HG02943 (cell line): ENCODE results near the gene APBA2.

Source experiments
- ATAC-seq: cut with Tn5 transposase; IDR thresholded peaks from one replicate; pipeline ENCODE4 v1.9.1; 2021; ENCODE audit warnings: mild to moderate bottlenecking, low read depth, moderate library complexity; ENCODE audit not compliant: unreplicated experiment

The APBA2 gene

DNA sequence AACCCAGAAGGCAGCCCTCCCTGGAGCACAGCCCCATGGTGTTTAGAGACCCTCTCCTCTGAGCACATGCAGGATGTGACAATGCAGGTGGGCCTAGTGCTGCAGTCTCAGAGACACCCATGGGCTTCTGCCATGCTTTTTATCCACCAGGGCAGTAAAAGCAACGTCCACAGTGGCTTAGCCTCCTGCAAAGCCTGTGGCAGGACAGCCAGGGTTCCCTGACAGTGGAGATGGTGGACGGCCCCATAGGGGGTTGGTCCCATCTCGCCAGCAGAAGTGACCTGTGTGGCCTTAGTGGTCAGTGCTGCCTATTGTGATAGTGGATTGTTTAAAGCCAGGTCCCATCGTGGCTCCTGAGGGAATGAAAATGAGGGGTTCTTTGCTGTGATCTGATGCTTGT lies 46.6 kb downstream of the APBA2 start:
- no peak for ATAC-seq

DNA sequence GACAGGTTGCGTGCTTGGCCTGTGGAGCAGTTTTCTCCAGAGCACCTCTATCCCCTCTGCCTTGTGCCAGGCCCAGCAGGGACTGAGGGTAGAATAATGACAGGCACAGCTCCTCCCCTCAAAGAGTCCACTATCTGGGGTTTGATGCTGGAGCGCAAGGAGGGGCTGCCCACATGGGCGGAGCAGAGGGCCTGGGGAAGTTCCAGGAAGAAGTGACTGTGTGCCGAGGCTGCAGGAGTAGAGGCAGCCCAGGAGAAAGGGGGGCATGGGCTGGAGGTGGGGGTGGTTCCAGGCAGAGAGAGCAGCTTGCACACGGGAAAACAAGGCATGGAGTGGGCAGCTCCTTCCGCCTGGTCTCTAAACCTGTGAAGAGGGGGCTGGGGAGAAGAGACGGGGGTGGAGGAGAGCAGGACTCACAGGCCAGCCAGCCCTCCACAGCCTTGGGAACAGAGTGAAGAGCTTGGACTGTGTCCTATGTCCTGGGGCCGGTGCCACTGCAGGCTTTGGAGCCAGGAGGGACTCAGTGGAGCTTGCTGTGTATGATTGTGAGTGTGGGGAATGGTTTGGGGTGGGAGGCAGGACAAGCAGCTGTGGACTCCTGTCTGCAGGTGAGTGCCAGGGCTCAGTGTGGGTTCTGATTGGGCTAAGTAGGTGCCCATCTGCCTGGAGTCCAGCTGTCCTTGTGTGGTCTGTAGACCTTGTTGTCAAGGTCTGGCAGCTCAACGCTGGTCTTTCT lies 48.1 kb downstream of the APBA2 start:
- ATAC-seq = no peak

DNA sequence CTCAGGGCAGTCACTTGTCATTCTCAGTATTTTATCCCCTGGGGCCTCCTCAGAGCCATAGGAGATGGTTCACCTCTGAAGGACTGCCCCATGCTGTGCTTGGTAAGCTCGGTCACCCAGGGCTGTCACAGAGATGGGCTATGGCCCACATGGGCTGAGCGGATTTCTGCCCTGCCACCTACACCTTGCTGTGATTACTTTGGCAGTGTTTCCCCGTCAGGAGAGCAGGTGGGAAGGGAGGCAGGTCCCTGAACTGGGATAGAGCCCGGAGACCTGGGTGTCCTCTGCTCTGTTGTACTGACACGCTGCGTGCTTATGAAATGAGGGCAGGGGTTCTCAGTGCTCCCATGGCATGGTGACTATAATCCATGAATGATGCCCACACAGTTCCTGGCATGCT lies 48.9 kb downstream of the APBA2 start:
- no peak for ATAC-seq

DNA sequence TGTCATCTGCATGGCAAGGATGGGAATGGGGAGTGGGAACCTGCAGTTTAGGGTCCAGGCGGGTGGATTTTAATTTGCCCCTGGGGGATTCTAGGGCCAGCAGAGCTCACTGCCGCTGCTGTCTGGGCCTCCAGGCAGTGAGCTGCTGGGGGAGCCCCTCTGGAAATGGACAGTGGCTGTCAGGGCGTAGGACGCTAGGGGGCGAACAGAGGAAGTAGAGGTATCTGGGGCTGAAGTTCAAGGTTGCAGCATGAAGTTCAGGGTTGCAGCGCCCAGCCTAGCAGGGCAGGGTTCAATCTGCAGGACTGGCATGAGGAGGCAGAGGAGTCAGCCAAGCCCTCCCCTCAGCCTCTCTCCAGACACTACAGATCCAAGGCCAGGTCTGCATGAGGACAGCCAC lies 49.5 kb downstream of the APBA2 start:
- no peak for ATAC-seq

DNA sequence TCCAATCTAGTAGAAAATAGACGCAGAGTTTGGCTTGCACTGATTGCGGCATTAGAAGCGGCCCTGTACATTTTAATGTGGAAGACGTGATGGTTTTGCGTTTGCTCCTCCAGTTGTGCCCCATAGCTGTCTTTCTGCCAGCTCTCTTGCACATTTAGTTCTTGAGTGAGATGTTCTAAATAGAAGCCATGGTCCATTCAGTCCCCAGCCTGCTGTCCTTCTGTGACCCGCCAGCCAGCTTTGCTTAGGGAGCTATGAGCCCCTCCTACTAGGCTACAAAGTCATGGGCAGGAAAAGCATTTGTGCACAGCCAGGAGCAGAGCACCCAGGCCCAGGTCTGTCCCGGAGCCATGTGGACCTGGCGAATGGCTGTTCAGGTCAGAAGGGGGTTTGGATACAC lies 50.3 kb downstream of the APBA2 start:
- no peak for ATAC-seq

DNA sequence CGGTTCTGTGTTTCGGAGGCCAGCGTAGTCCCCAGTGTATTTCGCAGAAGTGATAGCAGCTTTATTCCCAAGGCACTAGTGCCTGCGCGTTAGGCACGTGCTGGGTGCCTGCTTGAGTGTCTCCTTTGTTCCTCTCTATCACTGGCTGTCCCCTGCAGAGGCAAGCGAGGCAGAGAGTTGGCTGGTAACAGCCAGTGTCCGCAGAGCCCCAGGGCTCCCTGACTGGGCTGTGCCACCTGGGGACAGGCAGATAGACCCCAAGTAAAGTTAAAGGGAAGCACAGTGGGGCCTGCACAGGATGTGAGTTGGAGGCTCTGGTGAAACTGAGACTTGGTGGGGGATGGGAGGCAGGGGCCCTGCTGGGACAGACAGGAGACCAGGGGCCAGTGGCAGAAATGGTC lies 50.7 kb downstream of the APBA2 start:
- ATAC-seq = no peak

DNA sequence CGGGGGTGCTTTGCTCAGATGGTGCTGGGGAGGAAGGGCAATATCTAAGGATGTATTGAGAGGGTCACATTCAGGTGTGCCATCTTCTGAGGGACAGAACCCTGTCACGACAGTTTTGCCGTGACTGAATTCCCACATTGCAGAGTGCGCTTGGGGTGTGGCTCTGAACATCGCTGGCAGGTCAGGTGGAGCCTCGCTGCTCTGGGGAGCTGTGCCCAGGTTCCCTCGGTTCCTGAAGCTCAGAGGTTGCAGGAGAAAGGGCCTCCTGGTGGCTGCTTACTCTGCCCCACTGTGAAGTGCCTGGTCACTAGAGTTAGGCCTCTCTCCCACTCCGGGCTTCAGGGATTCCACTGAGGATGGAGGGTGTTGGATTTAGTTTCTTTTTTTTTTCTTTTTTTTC lies 51.5 kb downstream of the APBA2 start:
- no peak for ATAC-seq

DNA sequence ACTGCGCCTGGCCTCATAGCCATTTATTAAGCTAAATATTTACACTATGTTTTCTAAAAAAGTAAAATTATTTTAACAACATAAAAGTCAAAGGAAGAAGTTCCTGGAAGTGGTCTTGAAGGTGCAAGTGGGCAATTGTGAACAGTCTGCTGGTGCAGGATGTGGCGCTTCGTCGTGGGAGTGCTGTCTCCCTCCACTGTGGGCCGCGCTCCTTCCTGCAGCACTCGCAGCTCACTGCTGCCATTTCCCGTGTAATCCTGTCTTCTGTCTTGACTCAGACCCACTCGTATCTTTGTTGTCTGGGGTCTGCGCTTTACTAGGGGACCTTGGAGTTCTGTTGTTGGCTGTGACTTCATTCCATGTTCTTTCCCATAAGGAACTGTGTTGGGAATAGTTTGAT lies 56.3 kb downstream of the APBA2 start:
- no peak for ATAC-seq

DNA sequence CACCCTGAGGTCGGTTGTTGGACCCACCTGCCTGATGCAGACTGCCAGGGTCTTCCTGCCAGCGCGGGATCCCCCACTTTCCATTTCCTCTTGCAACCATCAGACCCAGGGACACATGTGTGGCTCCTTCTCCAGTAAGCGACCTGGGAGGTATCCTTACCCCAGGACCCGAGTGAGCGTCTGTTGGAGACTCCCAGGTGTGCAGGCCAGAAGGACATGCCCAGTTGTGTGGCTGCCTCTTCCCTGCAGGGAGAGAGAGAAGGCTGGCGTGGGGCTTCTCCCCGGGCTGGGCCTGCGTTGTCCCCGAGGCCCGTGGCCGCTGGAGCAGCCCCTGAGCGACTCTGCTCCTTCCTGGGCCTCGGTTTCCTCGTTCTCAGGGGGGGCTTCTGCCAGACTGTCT lies 56.8 kb downstream of the APBA2 start:
- no peak for ATAC-seq

DNA sequence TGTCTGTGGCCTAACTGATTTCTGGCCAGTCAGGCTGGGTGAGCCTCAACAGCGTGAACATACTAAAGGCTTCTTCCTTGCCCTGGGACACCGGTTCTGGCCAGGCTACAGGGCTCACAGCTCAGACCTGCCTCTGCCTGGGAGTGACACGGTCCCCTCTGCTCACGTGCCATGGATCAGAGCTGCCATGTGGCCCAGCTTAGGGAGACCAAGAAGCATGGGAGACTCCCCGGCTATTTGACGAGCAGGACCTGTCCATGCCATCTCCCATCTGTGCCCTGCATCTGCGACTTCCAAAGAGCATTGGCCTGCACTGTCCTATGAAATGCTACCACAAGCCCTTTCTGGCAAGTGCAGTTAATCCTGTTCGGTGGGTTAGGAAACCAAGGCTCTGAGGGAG lies 57.4 kb downstream of the APBA2 start:
- no peak for ATAC-seq

DNA sequence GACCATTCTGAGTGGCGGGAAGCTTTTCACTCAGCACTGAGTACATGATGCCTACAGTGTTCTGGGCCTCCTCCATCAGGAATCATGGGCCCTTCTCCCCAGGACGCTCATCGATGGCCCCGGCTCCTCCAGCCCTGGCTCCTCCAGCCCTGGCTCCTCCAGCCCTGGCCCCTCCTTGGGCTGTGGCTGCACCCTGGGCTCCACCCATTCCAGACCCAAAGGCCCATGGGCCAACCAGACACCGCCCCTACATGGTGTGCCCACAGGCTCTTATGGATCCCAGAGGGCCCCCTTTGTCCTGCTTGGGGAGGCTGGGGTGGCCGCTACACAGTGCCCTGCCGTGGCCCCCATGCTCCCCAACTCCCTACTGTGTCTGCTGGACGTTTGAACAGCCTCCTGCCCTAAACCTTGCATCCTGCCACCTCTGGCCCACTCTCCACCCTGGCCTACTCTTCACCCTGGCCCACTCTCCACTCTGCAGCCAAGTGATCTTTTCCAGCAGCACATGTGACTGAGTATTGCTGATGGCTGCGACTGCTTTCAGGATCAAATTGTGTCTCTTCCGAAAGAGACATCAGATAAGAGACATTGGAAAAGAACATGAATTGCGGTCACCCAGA lies 57.9 kb downstream of the APBA2 start:
- ATAC-seq = no peak

DNA sequence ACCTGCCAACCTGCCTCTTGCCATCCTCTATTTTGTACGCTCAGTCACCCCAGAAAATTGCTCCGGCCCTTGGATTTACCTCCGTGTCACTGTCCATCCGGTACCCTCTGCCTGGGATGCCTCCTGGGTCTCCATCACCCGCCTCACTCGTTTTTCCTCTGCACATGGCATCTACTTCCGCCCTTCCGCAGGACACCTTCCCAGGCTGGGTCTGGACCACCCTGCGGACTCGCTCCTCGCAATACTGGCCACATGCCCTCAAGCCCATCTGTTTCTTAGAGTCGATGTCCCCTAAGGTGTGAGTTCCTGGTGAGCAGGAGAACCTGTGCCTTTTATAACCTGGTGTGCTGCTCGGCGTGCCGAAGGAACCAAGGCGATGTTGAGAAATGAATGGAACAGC lies 58.5 kb downstream of the APBA2 start:
- no peak for ATAC-seq

DNA sequence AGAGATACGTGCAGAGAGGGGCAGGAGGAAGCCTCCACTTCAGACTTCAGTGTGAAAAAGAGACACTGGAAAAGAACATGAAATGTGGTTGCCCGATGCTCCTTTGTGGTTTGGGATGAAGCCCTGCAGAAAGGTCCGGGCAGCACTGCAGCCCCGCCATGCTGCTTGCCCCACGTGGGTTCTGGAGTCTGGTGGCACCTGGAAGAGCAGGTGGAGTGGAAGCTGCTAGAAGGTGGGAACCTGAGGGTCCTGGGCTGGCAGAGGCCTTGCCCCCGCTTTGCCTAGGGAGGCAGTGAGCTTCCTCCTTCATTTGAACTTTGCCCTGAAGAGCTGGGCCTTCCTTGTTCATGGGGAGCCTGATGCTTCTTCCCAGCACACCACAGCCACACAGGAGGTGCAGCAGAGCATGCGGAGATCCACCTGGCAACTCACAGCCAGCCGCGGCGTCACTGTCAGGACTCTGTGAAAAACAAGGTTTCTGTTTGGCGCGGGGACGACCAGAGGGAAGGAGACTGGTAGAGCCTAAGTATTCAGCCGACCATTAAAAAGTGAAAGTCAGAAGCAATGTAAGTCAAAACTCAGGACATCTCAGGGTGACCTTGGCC lies 59.0 kb downstream of the APBA2 start:
- ATAC-seq = no peak

DNA sequence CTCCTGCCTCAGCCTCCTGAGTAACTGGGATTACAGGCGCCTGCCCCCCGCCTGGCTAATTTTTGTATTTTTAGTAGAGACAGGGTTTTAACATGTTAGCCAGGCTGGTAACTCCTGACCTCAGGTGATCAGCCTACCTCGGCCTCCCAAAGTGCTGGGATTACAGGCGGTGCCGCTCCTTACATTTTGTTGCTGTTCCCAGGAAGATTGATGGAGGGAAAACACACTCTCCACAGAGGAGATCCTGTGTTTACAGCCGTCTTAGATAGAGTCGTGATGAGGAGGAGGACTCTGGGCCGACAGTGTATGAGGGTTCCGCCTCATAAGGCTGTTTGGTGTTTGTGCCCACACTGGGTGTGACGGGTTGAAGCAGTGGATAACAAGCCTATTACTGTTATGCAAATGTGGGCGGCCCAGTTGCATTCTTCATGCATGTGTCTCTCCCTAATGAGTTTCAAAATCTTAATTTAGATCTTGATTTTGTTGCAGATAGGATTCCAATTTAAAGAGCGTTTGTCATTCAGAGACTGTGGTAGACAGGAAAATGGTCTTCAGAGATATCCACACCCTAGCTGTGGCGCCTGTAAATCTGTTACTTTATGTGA lies 60.0 kb downstream of the APBA2 start:
- no peak for ATAC-seq

DNA sequence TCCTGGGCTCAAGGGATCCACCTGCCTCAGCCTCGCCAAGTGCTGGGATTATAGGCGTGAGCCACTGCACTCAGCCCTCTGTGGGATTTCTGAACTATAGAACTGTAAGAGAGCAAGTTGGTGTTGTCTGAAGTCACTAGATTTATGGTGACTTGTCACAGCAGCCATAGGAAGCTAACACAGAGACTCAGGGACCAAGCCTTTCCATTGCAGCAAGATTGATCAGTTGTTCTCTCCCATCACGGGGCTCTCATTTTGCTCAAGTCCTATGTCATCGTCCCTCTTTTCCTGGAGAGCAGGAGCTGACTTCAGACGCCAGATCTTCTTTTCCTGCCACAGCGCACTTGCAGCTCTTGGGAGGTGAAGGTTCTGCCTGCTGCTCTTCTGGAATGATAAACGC lies 61.0 kb downstream of the APBA2 start:
- no peak for ATAC-seq

DNA sequence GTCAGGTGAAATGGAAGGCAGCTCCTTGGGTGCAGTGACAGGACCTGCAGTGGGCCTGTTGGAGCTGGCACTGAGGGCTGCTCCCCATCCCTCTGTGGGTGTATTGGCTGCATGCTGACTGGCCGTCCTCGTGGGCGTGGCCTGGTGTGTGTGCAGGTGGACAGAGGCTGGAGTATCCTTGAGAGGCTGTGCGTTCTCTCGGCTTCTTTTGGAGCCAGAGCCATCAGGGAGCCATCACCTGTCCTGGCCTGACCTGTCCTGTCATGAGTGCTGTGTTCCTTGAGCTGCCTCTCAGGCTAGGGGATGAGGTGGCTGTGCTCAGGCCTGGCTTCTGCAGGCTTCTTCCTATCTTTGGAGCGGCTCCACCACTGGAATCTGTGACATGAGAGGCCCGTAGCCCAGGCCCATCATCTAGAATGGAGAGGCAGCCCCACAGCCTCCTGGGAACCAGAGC lies 61.5 kb downstream of the APBA2 start:
- no peak for ATAC-seq

DNA sequence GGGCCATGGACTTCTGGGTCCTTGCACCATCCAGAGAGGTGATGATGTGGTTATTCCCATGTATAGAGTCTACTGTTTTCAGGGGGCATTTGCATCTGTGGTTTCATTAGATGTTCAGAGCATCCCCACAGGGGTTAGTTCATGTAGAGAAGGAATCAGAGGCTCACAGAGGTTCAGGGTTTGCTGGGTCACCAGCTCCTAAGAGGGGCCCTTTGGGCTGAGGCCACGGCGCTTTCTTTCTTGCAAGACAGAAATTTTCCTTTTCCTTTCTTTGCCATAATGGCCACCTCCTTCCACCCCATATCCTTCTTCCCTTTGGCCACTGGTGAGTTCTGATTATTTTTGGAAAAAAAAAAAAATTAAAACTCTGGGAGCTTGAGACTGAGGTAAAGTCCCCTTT lies 62.3 kb downstream of the APBA2 start:
- no peak for ATAC-seq

DNA sequence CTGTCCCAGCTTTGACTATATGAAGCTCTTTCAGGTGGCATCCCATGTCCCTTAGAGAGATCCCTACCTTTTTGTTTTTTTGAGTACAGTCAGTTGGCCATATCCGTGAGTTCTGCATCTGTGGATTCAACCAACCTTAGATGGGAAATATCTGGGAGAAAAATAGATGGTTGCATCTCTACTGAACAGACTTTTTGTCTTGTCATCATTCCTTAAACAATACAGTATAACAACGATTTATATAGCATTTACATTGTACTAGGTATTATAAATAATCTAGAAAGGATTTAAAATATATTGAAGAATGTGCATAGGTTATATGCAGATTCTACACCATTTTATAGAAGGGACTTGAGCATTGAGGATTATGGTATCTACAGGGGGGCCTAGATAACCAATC lies 65.1 kb downstream of the APBA2 start:
- no peak for ATAC-seq

DNA sequence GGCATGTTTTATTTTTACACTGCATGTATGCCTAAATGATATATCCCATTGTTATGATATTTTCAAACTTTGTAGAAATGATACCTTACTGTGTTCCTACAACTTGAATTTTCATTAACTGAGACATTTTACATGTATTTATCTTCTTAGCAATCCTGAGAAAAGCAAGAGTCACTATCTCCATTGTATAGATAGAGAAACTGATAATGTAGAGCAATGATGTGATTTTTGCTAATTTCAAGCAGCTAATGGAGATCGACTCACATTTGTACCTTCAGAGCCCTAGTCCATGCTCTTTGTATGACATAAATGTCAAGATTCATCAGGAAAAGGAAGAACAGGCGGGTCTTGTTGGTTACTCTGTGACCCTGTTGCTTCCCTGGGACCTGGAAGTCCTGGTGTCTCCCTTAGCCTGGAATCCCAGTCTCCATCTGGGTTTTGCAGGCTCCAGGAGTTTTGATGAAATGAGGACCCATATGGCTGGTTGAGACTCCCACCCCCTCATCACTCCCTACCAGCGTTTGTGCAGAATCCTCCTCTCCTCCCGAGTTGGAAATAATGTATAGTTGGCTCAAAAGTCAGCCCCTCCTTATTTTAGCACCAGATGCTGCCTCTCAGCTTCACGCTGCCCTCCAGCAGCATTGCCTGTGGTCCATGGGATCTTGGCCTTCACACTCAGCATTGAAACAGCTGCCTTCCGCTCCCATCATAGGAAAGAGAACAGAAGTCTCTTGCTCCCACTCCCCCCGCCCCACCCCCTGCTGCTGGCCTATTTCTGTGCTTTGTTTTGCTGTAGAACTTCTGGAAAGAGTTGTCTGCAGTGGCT lies 67.1 kb downstream of the APBA2 start:
- ATAC-seq = no peak

DNA sequence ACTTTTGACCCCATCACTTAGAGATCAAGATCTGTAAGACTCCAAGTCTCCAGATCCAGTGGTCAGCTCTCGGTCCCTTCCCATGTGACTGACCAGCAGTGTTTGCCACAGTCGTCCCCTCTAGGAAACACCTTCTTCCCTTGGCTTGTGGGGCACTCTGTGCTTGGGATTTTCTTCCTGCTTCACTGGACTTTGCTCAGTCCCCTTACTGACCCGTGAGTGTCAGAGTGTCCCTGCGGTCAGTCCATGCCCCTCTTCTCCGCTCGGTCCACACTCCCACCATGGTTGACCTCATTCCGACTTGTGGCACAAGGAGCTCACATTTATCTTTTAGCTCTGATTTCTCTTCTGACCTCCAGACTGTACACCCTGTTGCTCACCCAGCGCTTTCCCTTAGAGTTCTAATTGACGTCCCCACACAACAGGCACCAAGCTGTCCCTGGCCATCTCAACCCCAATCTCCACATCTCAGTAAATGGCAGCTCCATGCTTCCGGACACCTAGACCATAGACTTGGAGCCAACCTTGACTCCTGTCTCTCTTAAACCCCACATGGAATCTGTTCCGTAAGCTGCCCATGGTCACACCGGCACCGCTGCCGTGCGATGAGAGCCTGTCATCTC lies 67.9 kb downstream of the APBA2 start:
- no peak for ATAC-seq
